ENCODE results near the gene HDAC1.
A peak's percentile ranks its signal among the peaks of the same experiment; 100 is the strongest.

The HDAC1 gene

GRCh38 chr1:32335790-32336590 lies 44.1 kb downstream of the HDAC1 start, which contains the start of gene MARCKSL1:
Gene MARCKSL1 (minus strand): TSS chr1:32336233. CDS start chr1:32336033, 200 bp downstream.
- H3K27ac ChIP-seq (ENCODE audit: insufficient read depth, low read length, poor library complexity, severe bottlenecking): peak within 1 kb of the TSS; percentile 65
- H3K9me3 ChIP-seq (ENCODE audit: control insufficient read depth, low read length): no peaks in the 10 kb centered on the region
- H3K4me1 ChIP-seq (ENCODE audit: control insufficient read depth, insufficient read depth, low read length, poor library complexity, severe bottlenecking): peaks cover 28% of the 10 kb centered on the region
- no peaks in the 10 kb centered on the region for H3K27me3 ChIP-seq (replicated peaks; ENCODE audit: control insufficient read depth, insufficient read depth, low read length, poor library complexity, severe bottlenecking)
- DNase-seq: peak; percentile 77 to 83 (median 78)
- peaks cover 22% of the 10 kb centered on the region for H3K36me3 ChIP-seq (ENCODE audit: control insufficient read depth, insufficient read depth, low read length)
- H3K4me3 ChIP-seq (ENCODE audit: insufficient read depth, low read depth, low read length, poor library complexity, severe bottlenecking): peak within 1 kb of the TSS; percentile 62

- no peak overlapping the region for H3K27ac ChIP-seq (ENCODE audit: insufficient read depth, low read length, poor library complexity, severe bottlenecking)
- DNase-seq: no peak
- peak overlapping the region; percentile 40 for H3K4me3 ChIP-seq (ENCODE audit: insufficient read depth, low read depth, low read length, poor library complexity, severe bottlenecking)
Measured at GRCh38 chr1:32336591-32336932, 44.7 kb downstream of the HDAC1 start.

GRCh38 chr1:32336963-32337675 lies 45.2 kb downstream of the HDAC1 start:
- Histone ChIP-seq H3K9me3 (ENCODE audit: control insufficient read depth, low read length) (no peaks in the 10 kb centered on the region), H3K27ac (ENCODE audit: insufficient read depth, low read length, poor library complexity, severe bottlenecking) (no peak overlapping the region), H3K4me1 (ENCODE audit: control insufficient read depth, insufficient read depth, low read length, poor library complexity, severe bottlenecking) (peaks cover 28% of the 10 kb centered on the region), H3K27me3 (replicated peaks; ENCODE audit: control insufficient read depth, insufficient read depth, low read length, poor library complexity, severe bottlenecking) (no peaks in the 10 kb centered on the region), H3K36me3 (ENCODE audit: control insufficient read depth, insufficient read depth, low read length) (peaks cover 11% of the 10 kb centered on the region), H3K4me3 (ENCODE audit: insufficient read depth, low read depth, low read length, poor library complexity, severe bottlenecking) (no peak overlapping the region)
- DNase-seq: peak; percentile 53 to 59 (median 55)

More at GRCh38 chr1:32336591-32336932, 44.7 kb downstream of the HDAC1 start:
- H3K9me3 ChIP-seq (ENCODE audit: control insufficient read depth, low read length): no peaks in the 10 kb centered on the region
- no peaks in the 10 kb centered on the region for H3K27me3 ChIP-seq (replicated peaks; ENCODE audit: control insufficient read depth, insufficient read depth, low read length, poor library complexity, severe bottlenecking)
- peaks cover 28% of the 10 kb centered on the region for H3K4me1 ChIP-seq (ENCODE audit: control insufficient read depth, insufficient read depth, low read length, poor library complexity, severe bottlenecking)
- peaks cover 17% of the 10 kb centered on the region for H3K36me3 ChIP-seq (ENCODE audit: control insufficient read depth, insufficient read depth, low read length)

GRCh38 chr1:32337855-32338636 lies 46.2 kb downstream of the HDAC1 start:
- Histone ChIP-seq H3K36me3 (ENCODE audit: control insufficient read depth, insufficient read depth, low read length) (peaks cover 4% of the 10 kb centered on the region), H3K4me3 (ENCODE audit: insufficient read depth, low read depth, low read length, poor library complexity, severe bottlenecking) (no peak overlapping the region), H3K27ac (ENCODE audit: insufficient read depth, low read length, poor library complexity, severe bottlenecking) (no peak overlapping the region), H3K27me3 (replicated peaks; ENCODE audit: control insufficient read depth, insufficient read depth, low read length, poor library complexity, severe bottlenecking) (no peaks in the 10 kb centered on the region), H3K4me1 (ENCODE audit: control insufficient read depth, insufficient read depth, low read length, poor library complexity, severe bottlenecking) (peaks cover 28% of the 10 kb centered on the region), H3K9me3 (ENCODE audit: control insufficient read depth, low read length) (no peaks in the 10 kb centered on the region)
- no peak for DNase-seq

GRCh38 chr1:32338637-32339145 lies 46.8 kb downstream of the HDAC1 start:
- no peak overlapping the region for H3K27ac ChIP-seq (ENCODE audit: insufficient read depth, low read length, poor library complexity, severe bottlenecking)
- no peaks in the 10 kb centered on the region for H3K9me3 ChIP-seq (ENCODE audit: control insufficient read depth, low read length)
- H3K4me1 ChIP-seq (ENCODE audit: control insufficient read depth, insufficient read depth, low read length, poor library complexity, severe bottlenecking): peaks cover 28% of the 10 kb centered on the region
- no peak for DNase-seq
- H3K36me3 ChIP-seq (ENCODE audit: control insufficient read depth, insufficient read depth, low read length): peaks cover 1% of the 10 kb centered on the region
- H3K4me3 ChIP-seq (ENCODE audit: insufficient read depth, low read depth, low read length, poor library complexity, severe bottlenecking): no peak overlapping the region
- no peaks in the 10 kb centered on the region for H3K27me3 ChIP-seq (replicated peaks; ENCODE audit: control insufficient read depth, insufficient read depth, low read length, poor library complexity, severe bottlenecking)

GRCh38 chr1:32339363-32339978 lies 47.6 kb downstream of the HDAC1 start:
- no peak overlapping the region for H3K4me3 ChIP-seq (ENCODE audit: insufficient read depth, low read depth, low read length, poor library complexity, severe bottlenecking)
- DNase-seq: no peak
- H3K27ac ChIP-seq (ENCODE audit: insufficient read depth, low read length, poor library complexity, severe bottlenecking): no peak overlapping the region
- H3K4me1 ChIP-seq (ENCODE audit: control insufficient read depth, insufficient read depth, low read length, poor library complexity, severe bottlenecking): peaks cover 26% of the 10 kb centered on the region
- no peaks in the 10 kb centered on the region for H3K27me3 ChIP-seq (replicated peaks; ENCODE audit: control insufficient read depth, insufficient read depth, low read length, poor library complexity, severe bottlenecking)
- no peaks in the 10 kb centered on the region for H3K36me3 ChIP-seq (ENCODE audit: control insufficient read depth, insufficient read depth, low read length)
- no peaks in the 10 kb centered on the region for H3K9me3 ChIP-seq (ENCODE audit: control insufficient read depth, low read length)

- Histone ChIP-seq H3K4me1 (ENCODE audit: control insufficient read depth, insufficient read depth, low read length, poor library complexity, severe bottlenecking) (peaks cover 28% of the 10 kb centered on the region), H3K27ac (ENCODE audit: insufficient read depth, low read length, poor library complexity, severe bottlenecking) (no peak overlapping the region), H3K27me3 (replicated peaks; ENCODE audit: control insufficient read depth, insufficient read depth, low read length, poor library complexity, severe bottlenecking) (no peaks in the 10 kb centered on the region), H3K9me3 (ENCODE audit: control insufficient read depth, low read length) (no peaks in the 10 kb centered on the region), H3K36me3 (ENCODE audit: control insufficient read depth, insufficient read depth, low read length) (no peaks in the 10 kb centered on the region), H3K4me3 (ENCODE audit: insufficient read depth, low read depth, low read length, poor library complexity, severe bottlenecking) (no peak overlapping the region)
- no peak for DNase-seq
Measured at GRCh38 chr1:32341186-32341757, 49.4 kb downstream of the HDAC1 start.

GRCh38 chr1:32341971-32342370 lies 50.1 kb downstream of the HDAC1 start:
- no peaks in the 10 kb centered on the region for H3K9me3 ChIP-seq (ENCODE audit: control insufficient read depth, low read length)
- no peaks in the 10 kb centered on the region for H3K27me3 ChIP-seq (replicated peaks; ENCODE audit: control insufficient read depth, insufficient read depth, low read length, poor library complexity, severe bottlenecking)
- H3K4me1 ChIP-seq (ENCODE audit: control insufficient read depth, insufficient read depth, low read length, poor library complexity, severe bottlenecking): peaks cover 21% of the 10 kb centered on the region
- no peak overlapping the region for H3K27ac ChIP-seq (ENCODE audit: insufficient read depth, low read length, poor library complexity, severe bottlenecking)
- H3K4me3 ChIP-seq (ENCODE audit: insufficient read depth, low read depth, low read length, poor library complexity, severe bottlenecking): no peak overlapping the region
- H3K36me3 ChIP-seq (ENCODE audit: control insufficient read depth, insufficient read depth, low read length): no peaks in the 10 kb centered on the region
- DNase-seq: no peak

- H3K27me3 ChIP-seq (replicated peaks; ENCODE audit: control insufficient read depth, insufficient read depth, low read length, poor library complexity, severe bottlenecking): no peaks in the 10 kb centered on the region
- H3K36me3 ChIP-seq (ENCODE audit: control insufficient read depth, insufficient read depth, low read length): no peaks in the 10 kb centered on the region
- H3K4me1 ChIP-seq (ENCODE audit: control insufficient read depth, insufficient read depth, low read length, poor library complexity, severe bottlenecking): peaks cover 13% of the 10 kb centered on the region
- no peak for DNase-seq
- H3K27ac ChIP-seq (ENCODE audit: insufficient read depth, low read length, poor library complexity, severe bottlenecking): no peak overlapping the region
- H3K9me3 ChIP-seq (ENCODE audit: control insufficient read depth, low read length): no peaks in the 10 kb centered on the region
- H3K4me3 ChIP-seq (ENCODE audit: insufficient read depth, low read depth, low read length, poor library complexity, severe bottlenecking): no peak overlapping the region
Measured at GRCh38 chr1:32342704-32343103, 50.8 kb downstream of the HDAC1 start.
